ENCODE results near the gene SIM2.

The SIM2 gene

GRCh38 chr21:36791695-36792470 is 93.0 kb downstream of the SIM2 start:
- H3K79me2 ChIP-seq (ENCODE audit: control insufficient read depth, low read length), result no peaks in the 10 kb centered on the region
- no peaks in the 10 kb centered on the region for H3K9me2 ChIP-seq (replicated peaks; ENCODE audit: control insufficient read depth, low read length)
- no peaks in the 10 kb centered on the region for H3K27me3 ChIP-seq (ENCODE audit: control insufficient read depth, low read length)
- H3K4me2 ChIP-seq (ENCODE audit: low read length), result no peak overlapping the region
- H3K36me3 ChIP-seq (ENCODE audit: control insufficient read depth, low read length), result no peaks in the 10 kb centered on the region
- H3K27ac ChIP-seq (ENCODE audit: low read depth, low read length), result no peak overlapping the region
- no peak overlapping the region for H3K4me3 ChIP-seq (ENCODE audit: low read length)
- H4K20me1 ChIP-seq (ENCODE audit: control insufficient read depth, insufficient read depth, low read depth, low read length), result no peaks in the 10 kb centered on the region
- H3K9me3 ChIP-seq (ENCODE audit: control insufficient read depth, insufficient read depth, low read length), result peaks cover 10% of the 10 kb centered on the region; the same call in 1 of the 2 replicates
- no peaks in the 10 kb centered on the region for H3F3A ChIP-seq (ENCODE audit: control insufficient read depth, insufficient read depth)
- TF ChIP-seq, protein P1, sequence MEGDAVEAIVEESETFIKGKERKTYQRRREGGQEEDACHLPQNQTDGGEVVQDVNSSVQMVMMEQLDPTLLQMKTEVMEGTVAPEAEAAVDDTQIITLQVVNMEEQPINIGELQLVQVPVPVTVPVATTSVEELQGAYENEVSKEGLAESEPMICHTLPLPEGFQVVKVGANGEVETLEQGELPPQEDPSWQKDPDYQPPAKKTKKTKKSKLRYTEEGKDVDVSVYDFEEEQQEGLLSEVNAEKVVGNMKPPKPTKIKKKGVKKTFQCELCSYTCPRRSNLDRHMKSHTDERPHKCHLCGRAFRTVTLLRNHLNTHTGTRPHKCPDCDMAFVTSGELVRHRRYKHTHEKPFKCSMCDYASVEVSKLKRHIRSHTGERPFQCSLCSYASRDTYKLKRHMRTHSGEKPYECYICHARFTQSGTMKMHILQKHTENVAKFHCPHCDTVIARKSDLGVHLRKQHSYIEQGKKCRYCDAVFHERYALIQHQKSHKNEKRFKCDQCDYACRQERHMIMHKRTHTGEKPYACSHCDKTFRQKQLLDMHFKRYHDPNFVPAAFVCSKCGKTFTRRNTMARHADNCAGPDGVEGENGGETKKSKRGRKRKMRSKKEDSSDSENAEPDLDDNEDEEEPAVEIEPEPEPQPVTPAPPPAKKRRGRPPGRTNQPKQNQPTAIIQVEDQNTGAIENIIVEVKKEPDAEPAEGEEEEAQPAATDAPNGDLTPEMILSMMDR (IDR thresholded peaks at IDR 0.05; ENCODE audit: low read depth, low read length, poor library complexity, severe bottlenecking), result no peak
- no peak for TF ChIP-seq EZH2phosphoT487 (IDR thresholded peaks at IDR 0.05; ENCODE audit: borderline replicate concordance, low read length)
- no peaks in the 10 kb centered on the region for H3K4me1 ChIP-seq (ENCODE audit: control insufficient read depth, low read length)

GRCh38 chr21:36792505-36792967 is 93.6 kb downstream of the SIM2 start:
- no peaks in the 10 kb centered on the region for H4K20me1 ChIP-seq (ENCODE audit: control insufficient read depth, insufficient read depth, low read depth, low read length)
- no peak for TF ChIP-seq EZH2phosphoT487 (IDR thresholded peaks at IDR 0.05; ENCODE audit: borderline replicate concordance, low read length)
- TF ChIP-seq, protein P1 (IDR thresholded peaks at IDR 0.05; ENCODE audit: low read depth, low read length, poor library complexity, severe bottlenecking), result no peak
- no peak overlapping the region for H3K4me3 ChIP-seq (ENCODE audit: low read length)

GRCh38 chr21:36796070-36796469 is 97.2 kb downstream of the SIM2 start:
- no peaks in the 10 kb centered on the region for H4K20me1 ChIP-seq (ENCODE audit: control insufficient read depth, insufficient read depth, low read depth, low read length)
- H3K4me2 ChIP-seq (ENCODE audit: low read length), result no peak overlapping the region
- H3K79me2 ChIP-seq (ENCODE audit: control insufficient read depth, low read length), result no peaks in the 10 kb centered on the region
- no peaks in the 10 kb centered on the region for H3F3A ChIP-seq (ENCODE audit: control insufficient read depth, insufficient read depth)
- TF ChIP-seq, protein P1 (IDR thresholded peaks at IDR 0.05; ENCODE audit: low read depth, low read length, poor library complexity, severe bottlenecking), result no peak
- no peak for TF ChIP-seq EZH2phosphoT487 (IDR thresholded peaks at IDR 0.05; ENCODE audit: borderline replicate concordance, low read length)
- H3K4me3 ChIP-seq (ENCODE audit: low read length), result no peak overlapping the region
- H3K27me3 ChIP-seq (ENCODE audit: control insufficient read depth, low read length), result no peaks in the 10 kb centered on the region
- no peaks in the 10 kb centered on the region for H3K9me2 ChIP-seq (replicated peaks; ENCODE audit: control insufficient read depth, low read length)
- no peaks in the 10 kb centered on the region for H3K36me3 ChIP-seq (ENCODE audit: control insufficient read depth, low read length)
- H3K27ac ChIP-seq (ENCODE audit: low read depth, low read length), result no peak overlapping the region
- peaks cover 10% of the 10 kb centered on the region; the same call in 1 of the 2 replicates for H3K9me3 ChIP-seq (ENCODE audit: control insufficient read depth, insufficient read depth, low read length)
- no peaks in the 10 kb centered on the region for H3K4me1 ChIP-seq (ENCODE audit: control insufficient read depth, low read length)

More at GRCh38 chr21:36792505-36792967, 93.6 kb downstream of the SIM2 start:
- no peaks in the 10 kb centered on the region for H3K27me3 ChIP-seq (ENCODE audit: control insufficient read depth, low read length)
- H3K4me2 ChIP-seq (ENCODE audit: low read length), result no peak overlapping the region
- H3K27ac ChIP-seq (ENCODE audit: low read depth, low read length), result no peak overlapping the region
- H3F3A ChIP-seq (ENCODE audit: control insufficient read depth, insufficient read depth), result no peaks in the 10 kb centered on the region
- H3K79me2 ChIP-seq (ENCODE audit: control insufficient read depth, low read length), result no peaks in the 10 kb centered on the region
- no peaks in the 10 kb centered on the region for H3K9me2 ChIP-seq (replicated peaks; ENCODE audit: control insufficient read depth, low read length)
- H3K36me3 ChIP-seq (ENCODE audit: control insufficient read depth, low read length), result no peaks in the 10 kb centered on the region
- no peaks in the 10 kb centered on the region for H3K4me1 ChIP-seq (ENCODE audit: control insufficient read depth, low read length)
- H3K9me3 ChIP-seq (ENCODE audit: control insufficient read depth, insufficient read depth, low read length), result peaks cover 10% of the 10 kb centered on the region; the same call in 1 of the 2 replicates

Measured in DOHH2 (cell line).